HTR-8/SVneo (cell line): Measurements from ENCODE around the gene KCNN1.

ENCODE experiments used
- DNase-seq: peaks from one replicate; pipeline ENCODE4 v3.0.0; 2011; ENCODE audit warnings: low spot score, mixed read lengths; ENCODE audit not compliant: insufficient read length
- FAIRE-seq: peaks from 2 replicates; lab custom pipeline; 2011; peaks lifted over from hg19 to GRCh38; lab: Jason Lieb, UNC

The KCNN1 gene

DNA sequence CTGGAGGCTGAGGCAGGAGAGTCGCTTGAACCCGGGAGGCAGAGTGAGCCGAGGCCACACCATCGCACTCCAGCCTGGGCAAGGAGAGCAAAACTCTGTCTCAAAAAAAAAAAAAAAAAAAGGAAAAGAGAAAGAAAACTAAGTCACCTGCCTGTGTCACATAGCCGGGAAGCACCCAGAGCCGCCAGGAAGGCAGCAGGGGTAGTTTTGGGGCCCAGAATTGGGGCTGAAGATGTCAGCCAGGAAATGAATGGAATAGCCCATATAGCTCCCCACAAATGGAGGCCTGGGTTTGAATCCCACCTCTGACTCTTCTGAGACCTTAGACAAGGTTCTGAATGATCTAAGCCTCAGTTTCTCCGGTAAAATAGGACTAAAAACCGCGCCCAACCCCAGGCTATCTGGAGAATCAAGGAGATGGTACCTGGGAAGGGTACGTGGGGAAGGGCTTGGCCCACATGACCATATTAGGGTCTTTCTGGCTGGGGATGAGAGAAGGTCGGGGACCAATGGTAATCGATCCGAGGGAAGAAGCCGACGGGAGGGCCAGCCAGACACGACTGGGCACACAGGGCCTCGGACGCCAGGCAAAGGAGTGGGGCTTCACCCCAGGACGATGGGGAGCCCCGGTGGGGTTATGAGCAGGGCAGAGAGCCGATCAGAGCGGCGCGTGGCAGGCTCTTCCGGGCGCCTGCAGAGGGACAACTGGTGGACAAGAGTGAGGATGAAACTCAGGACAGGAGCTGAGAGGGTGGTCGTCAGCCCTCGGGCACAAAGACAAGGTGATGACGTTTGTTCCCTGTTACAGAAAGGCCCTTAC lies 19.7 kb upstream of the KCNN1 start:
- DNase-seq (no peak), FAIRE-seq (no peak)

DNA sequence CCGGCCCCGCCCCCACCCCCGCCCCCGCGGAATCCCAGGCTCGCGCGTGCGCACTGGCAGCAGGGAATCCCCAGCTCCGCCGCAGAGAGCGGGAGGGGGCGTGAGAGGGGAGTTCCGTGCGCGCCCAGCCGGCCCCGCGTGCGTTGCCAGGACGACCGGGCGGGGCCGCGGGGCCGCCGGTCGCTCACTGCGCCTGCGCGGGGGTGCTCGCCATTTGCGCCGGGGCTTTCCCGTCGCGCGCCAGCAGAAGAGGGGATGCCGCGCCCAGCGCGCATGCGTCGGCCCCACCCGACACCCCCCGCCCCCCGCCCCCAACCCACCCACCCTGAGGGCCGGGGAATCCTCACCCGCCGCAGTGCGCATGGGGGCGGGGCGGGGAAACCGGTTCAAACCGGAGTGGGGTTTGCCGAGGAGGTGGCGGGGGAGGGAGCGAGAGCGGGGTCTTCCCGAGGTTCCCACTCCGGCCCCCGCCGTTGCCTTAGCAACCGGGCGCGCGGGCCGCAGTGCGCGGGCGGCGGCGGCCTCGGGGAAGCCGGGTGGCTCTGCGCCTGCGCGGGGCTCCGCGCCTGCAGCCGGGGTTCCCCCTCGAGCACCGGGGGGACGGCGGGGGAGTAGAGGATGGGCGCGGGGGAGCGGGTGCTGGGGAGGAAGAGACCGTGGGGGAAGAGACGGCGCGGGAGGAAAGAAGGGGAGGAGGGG lies 18.9 kb upstream of the KCNN1 start:
- DNase-seq (peak; percentile 98), FAIRE-seq (peak; percentile 70)

DNA sequence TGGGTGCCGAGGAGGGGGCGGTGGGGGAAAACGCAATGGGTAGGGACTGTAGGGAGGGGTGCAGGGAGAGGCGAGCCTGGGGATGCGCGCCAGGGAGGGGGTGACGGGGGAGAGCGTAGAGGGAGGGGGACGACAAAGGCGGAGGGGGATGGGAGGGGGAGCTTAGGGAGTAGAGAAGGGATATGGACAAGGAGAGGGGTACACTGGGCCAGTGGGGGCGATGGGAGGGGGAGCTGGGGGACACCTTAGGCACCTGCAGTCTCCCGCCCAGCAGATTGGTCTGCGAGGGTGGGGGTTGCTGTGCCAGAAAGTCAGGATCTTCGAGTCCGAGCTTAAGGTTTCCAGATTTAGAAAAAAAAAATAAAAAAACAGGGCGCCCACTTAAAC lies 18.4 kb upstream of the KCNN1 start:
- DNase-seq (no peak), FAIRE-seq (no peak)

DNA sequence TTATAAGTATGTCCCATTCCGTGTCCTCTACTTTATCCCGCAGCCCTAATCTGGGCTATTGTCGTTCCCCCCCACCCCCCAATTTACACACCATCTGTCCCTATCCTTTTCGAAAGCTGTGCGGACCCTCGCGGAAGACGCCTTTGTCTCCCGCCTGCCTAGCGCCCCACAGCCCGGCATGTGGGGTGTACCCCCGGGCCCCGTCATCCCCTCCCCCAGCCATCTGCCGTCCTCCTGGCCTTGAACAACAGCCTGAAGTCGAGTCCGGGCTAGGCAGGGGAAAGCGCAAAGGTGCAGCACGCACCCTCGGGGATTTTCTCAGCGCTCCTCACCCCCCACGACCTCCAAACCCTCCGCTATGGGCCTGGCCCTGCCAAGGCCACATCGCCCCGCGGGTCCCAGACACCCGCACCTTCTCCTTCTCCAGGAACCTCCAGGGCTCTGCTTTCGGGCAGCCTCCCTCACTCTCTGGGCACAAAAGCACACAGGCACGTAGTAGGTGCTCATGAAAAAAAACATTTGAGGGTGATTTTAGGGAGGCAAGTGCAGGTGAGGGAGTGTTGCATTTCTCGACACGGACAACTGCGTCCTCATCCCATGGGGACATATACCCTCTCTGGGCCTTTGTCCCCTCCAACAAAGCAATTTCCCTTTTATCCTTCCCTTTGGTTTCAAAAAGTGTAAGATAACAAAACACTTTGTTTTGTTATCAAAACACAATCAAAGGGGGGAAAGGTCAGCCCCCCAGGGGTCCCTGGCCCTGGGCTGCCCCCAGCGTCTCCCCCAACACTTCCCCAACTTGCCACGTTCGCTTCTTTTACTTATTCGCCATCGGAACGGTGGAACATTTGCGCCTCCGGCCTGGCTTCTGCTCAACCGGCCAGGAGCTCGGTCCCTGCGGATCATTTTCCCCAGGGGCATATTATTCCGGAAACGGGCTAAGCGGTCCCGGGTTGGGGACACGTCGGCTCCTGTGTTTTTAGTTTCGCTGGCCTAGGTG lies 17.7 kb upstream of the KCNN1 start:
- DNase-seq (no peak), FAIRE-seq (no peak)

DNA sequence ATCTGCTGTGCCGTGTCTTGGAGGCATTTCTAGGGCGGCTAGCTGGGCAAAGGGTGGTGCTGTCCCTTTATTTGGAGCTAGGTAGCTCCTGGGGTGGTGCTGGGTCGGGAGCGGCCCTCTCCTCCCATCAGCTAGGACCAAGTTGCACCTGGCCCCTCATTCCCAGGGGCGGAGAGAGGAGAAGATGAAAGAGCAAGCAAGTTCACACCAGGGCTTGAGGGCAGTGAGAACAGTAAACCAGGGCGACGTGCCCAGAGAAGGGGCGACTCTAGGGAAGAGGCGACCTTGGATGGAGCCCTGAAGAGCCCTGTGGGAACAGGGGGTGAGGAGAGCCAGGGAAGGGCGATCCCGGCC lies 17.0 kb upstream of the KCNN1 start:
- FAIRE-seq (no peak), DNase-seq (no peak)

DNA sequence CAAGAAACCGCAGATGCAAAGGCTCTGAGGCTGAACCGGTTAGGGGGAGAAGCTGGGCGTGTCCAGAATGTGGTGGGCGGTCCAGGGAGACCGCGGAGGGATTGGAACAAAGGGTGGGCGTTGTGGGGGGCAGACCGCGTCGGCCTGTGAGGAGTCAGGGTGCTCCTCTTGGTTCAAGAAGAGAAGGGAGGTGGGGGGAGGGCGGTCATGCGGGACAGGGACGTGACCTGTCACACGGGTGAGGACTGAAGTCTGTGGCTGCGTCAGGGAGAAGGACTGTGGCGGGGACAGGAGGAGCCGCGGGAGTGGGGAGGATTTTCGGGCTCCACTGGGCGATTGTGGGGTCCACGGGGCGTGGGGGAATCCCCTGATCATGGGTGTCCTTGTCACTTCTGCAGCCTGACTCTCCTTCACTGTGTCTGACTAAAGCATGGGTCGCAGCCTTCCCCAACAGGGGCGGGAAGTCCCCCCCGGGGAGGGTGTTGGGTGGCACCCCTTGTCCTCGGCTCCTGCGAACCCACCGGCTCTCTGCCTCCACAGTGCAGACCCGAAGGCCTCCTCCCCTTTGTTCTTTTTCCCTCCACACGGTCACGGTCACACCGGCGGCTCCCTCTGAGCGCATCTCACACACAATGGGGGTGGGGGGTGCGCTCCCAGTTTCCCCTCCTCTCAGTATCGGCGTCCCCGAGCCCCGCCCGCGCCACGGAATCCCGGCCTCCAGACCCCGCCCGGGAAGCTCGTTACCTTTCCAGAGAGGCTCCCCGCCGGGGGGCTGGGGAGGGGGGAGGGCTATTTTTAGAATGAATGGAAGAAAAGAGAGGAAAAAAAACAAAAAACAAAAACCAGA lies 16.4 kb upstream of the KCNN1 start:
- FAIRE-seq, result no peak
- DNase-seq, result no peak

DNA sequence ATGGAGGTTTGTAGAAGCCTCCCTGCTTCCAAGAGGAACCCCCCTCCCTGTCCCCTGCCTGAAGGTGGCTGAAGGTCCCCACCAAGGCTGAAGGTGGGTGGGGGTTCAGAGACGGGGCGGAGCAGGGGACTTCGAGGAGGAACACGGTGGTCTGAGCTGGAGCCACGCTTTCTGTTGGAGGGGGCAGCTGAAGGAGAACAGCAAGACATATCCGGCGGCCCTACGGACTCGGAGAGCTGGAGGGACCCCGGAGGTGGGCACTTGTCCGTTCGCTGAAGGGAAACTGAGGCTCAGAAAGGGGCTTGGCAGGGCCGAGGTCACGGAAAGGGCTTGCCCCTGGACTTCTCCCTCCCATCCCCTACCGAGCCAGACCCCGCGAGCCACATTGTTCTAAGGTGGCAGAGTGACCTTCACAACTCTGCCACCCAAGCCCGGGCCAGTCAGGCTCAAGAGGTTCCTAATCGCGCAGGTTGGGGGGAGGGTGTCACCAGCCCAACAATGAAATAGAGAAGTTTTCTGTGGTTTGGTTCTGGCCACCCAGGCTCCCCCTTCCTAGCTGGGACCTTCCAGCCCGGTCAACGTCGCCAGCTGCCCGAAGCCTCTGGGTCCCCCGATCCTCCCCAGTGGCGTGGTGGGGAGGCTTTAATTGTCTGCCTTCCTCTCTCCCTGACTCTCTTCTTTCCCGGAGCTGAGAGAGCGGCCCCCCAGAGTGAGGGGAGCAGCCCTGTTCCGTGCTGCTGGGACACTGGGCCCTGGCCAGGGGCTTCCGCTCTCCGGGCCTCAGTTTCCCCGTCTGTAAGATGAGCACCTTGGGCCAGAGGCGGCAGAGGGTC lies 15.5 kb upstream of the KCNN1 start:
- DNase-seq (no peak), FAIRE-seq (no peak)

DNA sequence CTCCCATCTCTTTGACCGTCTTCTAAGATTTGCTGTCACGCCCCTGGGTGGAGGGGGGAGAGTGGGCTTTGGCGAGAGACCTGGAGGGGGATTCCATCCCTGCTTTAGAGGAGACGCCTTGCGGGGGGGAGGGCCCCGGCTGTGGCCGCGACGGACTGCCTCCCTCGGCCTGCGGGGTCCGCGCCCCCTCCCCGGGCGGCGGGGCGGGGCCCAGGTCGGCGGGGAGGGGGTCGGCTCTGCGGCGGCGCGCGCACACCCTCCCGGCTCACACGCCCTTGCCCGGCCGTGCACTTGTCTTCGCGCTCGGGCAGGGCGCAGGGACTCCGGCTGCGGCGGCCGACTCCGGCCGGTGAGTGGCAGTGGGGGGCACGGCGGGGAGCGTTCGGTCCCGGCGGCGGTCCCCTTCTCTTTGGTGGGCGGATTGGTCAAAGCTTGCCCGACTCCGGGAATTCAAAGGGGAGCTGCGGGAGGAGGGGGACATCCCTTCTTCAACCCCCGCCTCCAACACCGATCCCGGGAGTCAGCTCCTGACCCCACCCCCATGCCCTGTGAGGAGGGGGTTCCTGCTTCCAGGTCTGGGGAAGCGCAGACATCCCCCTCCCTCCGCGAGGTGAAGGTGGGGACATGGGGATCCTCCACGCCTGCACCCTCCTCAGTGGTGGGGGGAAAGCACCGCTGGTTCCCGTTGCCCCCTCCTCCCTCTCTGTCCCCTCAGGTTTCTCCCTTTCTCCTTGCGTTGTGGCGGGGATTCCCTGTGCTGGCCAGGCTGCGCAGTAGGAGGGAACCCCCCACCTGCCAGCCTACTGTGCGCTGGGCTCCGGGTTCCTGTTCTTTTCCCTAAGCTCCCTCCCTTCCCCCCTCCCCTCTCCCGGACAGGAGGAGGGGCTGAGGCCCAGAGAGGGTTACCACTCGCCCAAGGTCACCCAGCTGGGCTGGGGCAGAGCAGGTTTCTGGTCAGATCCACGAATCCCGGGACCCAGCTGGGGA lies 14.6 kb upstream of the KCNN1 start:
- FAIRE-seq (no peak), DNase-seq (no peak)

DNA sequence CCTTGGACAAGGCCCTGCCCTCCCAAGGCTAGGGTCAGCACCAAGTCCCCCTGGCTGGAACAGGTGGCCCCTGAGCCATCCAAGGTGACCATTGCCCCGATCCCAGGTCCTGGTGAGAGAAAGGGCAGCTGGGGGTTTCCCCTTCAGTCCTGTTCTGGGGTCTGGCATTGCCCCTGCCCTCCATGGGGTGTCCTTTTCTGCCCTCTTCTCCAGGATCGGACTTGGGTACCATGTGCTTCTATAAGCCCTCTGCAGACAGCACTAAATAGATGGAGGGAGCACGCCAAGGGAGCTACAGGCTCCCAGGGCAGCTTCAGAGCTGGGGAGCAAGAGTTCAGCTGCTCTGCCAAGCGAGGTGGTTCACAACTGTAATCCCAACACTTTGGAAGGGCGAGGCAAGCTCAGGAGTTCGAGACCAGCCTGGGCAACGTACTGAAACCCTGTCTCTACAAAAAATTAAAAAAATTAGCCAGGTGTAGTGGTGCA lies 13.5 kb upstream of the KCNN1 start:
- DNase-seq (no peak), FAIRE-seq (no peak)

DNA sequence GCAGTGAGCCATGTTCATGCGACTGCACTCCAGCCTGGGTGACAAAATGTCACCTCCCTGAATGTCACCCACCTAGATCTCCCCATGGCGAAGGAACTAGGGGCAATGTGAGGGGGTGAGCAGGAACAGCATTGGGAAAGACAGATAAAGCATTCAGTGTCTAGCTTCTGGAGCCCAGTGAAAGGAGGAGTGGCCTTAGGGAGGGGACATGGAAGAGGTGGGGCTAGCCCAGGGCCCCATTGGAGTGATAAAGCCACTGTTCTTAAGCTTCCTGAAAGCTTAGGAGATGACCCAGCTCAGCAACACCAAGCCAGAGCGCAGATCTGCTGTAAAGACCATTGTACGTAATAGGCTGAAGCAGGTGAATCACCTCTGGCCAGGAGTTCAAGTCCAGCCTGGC lies 13.0 kb upstream of the KCNN1 start:
- DNase-seq, result no peak
- no peak for FAIRE-seq

DNA sequence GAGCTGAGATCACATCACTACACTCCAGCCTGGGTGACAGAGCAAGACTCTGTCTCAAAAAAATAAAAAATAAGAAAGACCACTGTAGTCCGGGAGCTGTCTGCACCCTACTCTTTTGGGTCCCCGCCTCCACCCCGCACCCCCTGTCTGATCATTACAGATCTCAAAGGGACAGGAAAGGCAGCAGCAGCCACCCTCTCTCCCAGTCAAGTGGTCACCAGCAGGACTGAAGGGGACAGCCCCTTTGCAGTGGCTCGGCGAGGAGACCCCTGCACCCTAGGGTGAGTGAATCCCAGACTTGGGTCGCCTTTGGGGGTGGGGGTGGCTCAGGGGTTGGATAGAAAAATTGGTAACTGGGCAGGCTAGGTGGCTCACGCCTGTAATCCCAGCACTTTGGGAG lies 12.5 kb upstream of the KCNN1 start:
- FAIRE-seq (no peak), DNase-seq (no peak)

DNA sequence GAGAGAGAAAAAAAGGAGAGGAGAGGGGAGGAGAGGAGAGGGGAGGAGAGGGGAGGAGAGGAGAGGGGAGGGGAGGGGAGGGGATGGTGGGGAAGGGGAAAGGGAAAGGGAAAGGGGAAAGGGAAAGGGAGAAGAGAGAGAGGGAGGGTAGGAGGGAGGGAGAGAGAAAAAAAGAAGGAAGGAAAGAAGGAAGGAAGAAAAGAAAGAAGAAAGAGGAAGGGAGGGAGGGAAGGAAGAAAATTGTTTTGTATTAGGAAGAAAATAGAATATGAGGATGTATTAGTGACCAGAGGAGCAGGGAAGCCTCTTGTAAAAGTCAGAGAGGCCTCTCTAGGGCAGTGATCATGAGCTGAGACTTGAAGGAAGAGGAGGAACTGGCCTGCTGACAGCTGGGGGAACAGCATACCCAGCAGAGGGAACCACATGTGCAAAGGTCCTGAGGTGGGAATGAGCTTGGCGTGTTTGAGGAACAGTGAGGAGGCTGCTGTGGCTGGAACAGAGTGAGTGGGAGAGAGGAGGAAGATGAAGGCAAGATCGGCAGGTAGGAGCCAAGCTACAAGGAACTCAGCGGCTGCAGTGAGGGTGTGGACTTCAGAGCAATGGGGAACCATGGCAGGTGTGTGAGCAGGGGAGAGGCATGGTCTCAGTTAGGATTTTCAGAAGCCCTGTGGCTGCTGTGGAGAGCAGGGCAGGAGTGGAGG lies 9.6 kb upstream of the KCNN1 start:
- DNase-seq (no peak), FAIRE-seq (no peak)

DNA sequence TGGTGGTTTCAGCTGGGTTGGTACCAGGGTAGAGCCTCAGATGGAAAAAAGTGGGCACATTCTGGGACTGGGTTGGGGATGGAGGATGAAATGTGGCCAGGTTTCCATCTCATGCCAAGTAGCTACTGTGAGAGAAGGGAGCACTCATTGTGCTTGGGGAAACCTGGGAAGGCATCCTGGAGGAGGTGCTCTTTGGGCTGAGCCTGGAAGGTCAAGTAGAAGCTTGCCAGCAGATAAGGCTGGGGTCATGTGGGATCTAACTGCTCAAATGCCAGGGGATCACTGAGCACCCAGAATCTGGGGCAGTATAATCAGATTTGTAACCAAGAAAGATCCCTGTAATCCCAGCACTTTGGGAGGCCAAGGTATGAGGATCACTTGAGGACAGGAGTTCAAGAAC lies 9.0 kb upstream of the KCNN1 start:
- no peak for FAIRE-seq
- no peak for DNase-seq

DNA sequence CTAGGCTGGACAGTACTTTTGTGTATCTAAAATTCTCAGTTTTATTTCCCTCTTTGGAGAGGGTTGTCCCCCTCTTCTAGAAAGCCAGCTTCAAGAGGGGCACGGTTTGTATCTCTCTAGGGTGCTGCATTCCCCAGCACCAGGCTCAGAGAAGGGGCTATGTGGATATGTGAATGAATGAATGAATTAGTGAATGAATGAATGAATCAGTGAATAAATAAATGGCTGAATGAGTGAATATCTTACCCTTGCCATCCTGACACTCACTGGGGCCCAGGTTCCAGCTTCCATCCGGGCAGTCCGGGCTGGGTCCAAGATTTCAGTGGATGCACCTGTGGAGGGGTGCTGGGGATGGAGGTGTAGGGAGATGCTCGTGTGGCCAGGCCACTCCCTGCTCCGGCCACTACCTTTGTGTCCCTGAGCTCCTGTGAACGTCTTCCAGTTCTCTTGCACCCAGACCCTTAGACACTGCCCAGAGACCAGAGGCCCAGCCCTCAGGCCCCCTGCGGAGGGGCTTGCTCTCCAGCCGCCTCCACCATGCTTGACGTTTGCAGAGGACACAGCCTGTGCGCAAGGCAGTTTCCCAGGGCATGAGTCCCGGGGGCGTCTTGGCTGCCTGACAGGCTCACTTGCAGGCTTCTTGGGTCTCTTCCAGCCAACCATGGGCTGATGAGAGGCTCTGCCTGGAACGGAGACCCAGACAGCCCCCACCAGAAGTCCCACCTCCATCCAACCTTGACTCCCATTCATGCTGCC lies 2.8 kb upstream of the KCNN1 start:
- FAIRE-seq (no peak), DNase-seq (no peak)

DNA sequence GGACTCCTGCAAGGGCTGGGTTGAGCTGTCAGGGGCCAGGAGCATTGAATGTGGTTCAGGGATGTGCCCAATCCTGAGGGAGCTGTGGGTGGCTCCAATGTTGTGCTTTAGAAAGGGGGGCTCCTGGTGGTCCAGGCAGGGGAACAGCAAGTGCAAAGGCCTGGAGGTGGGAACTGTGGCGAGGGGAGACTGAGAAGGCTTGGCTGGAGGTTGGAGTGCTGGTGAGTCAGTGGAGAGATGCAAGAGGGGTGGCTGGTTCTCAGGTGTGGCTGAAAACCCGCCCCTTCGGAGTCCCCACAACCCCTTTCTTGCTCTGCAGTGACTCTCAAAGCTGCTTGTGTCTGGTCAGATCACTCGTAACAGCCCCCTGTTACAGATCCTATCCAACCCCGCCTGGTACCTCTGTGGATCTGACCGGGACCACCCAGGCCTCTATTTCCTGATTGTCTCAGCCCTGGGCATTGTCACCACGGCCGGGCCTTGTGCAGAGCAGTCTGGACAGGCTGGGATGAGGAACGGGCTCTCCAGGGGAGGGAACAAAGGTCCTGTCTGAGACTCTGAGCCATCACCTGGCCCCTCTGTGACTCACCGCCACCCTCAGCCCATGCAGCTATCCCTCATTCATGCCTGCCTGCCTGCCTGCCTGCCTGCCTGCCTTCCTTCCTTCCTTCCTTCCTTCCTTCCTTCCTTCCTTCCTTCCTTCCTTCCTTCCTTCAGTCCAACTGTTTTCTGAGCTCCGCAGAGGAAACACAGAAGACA lies 1.4 kb upstream of the KCNN1 start:
- FAIRE-seq, result no peak
- DNase-seq, result no peak

DNA sequence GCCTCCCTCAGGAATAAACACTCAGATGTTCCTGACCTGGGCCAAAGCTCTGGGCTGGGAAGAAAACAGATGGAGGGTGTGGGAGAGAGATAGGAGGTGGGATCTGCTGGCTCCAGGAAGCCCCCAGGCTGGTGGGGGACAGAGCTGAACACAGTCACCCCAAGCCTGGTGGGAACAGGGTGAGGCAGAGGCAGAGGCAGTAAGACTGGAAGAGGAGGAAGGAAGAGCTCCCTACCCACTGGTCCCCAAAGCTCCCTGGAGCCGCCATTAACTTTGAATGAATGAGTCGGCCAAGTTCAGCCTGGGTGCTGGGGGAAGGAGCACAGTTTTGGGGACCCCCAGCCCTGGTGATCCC lies 801 bp upstream of the KCNN1 start:
- FAIRE-seq (no peak), DNase-seq (no peak)
